ENCODE measurements around the gene SERTAD4. TPM values are rescaled to one million over a fixed set of nuclear protein-coding genes. Genes with fewer than 3 reads are reported as not detected.
A peak's percentile ranks its signal among the peaks of the same experiment; 100 is the strongest.
"Not testable (repeated sequence)": the region's sequence is repeated elsewhere in the genome, so short reads cannot be mapped to it uniquely, and the experiment has no call there.

SERTAD4 gene
- under 1 TPM in 2 of 7 donors, not detected in 5; 0.06 to 0.07 TPM for total RNA-seq
- under 1 TPM; 0.02 to 0.09 (median 0.06) TPM for polyA plus RNA-seq
- long read RNA-seq, donor 1: 0 reads
- long read RNA-seq, donor 2: 0 reads

GRCh38 chr1:210232511-210233215 lies at the start of gene SERTAD4:
TSS of gene SERTAD4 (plus strand) at chr1:210232796. CDS start at chr1:210237961, 5,165 bp downstream.
- H3K4me3 ChIP-seq: peak within 1 kb of the TSS; percentile 9 to 67 (median 36)
- TF ChIP-seq POLR2AphosphoS5 (IDR thresholded peaks at IDR 0.05): no peak
- no peak for TF ChIP-seq POLR2A (IDR thresholded peaks at IDR 0.05)
- no peak within 1 kb of the TSS for H3K27ac ChIP-seq
- H3K4me1 ChIP-seq: peaks cover 5 to 28% (median 22%) of the 10 kb centered on the region in 6 donors
- WGBS, 5 donors: 0 to 1% (median 1%) methylated on average over 17 to 81 of the region's 81 CpGs
- no peaks in the 10 kb centered on the region for H3K36me3 ChIP-seq
- DNase-seq: no peak
- intact Hi-C loops (cut with DNase I; ENCODE audit: low total_unique reads): no loop called here
- no peaks in the 10 kb centered on the region for H3K9me3 ChIP-seq
- peaks cover 3 to 98% (median 63%) of the 10 kb centered on the region in 7 donors for H3K27me3 ChIP-seq (replicated peaks in 1 of 7)

DNA sequence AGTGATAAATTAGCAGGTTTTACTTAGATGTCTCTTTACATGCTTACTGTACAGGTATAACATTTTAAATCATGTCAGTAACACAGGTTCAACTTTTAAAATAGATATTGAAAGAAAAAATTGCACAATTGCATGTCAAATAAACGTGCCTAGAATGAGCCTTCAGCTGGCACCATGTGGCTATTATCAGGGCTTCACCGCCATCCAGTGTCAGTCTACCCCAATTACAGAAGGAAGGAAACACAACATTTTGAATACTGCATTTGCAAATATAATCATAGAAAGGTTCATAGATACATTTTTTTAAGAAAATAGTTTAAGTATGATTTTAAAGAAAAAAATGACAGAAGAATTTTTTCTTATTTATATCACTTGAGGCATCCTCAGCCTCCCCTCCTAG lies 47.5 kb upstream of the SERTAD4 start:
- DNase-seq: no peak
- TF ChIP-seq, protein P1, sequence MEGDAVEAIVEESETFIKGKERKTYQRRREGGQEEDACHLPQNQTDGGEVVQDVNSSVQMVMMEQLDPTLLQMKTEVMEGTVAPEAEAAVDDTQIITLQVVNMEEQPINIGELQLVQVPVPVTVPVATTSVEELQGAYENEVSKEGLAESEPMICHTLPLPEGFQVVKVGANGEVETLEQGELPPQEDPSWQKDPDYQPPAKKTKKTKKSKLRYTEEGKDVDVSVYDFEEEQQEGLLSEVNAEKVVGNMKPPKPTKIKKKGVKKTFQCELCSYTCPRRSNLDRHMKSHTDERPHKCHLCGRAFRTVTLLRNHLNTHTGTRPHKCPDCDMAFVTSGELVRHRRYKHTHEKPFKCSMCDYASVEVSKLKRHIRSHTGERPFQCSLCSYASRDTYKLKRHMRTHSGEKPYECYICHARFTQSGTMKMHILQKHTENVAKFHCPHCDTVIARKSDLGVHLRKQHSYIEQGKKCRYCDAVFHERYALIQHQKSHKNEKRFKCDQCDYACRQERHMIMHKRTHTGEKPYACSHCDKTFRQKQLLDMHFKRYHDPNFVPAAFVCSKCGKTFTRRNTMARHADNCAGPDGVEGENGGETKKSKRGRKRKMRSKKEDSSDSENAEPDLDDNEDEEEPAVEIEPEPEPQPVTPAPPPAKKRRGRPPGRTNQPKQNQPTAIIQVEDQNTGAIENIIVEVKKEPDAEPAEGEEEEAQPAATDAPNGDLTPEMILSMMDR (IDR thresholded peaks at IDR 0.05 in 8 of 11, conservative IDR thresholded peaks at IDR 0.05 in 3 of 11): no peak
- no peak for TF ChIP-seq POLR2A (IDR thresholded peaks at IDR 0.05)
- no peak for TF ChIP-seq POLR2AphosphoS5 (IDR thresholded peaks at IDR 0.05)

GRCh38 chr1:210187849-210188606 lies 44.6 kb upstream of the SERTAD4 start:
- not testable (repeated sequence) for DNase-seq

More for the DNA sequence above, 47.5 kb upstream of the SERTAD4 start:
- intact Hi-C loops (cut with DNase I; ENCODE audit: low total_unique reads): no loop called here
- 58 to 70% (median 59%) methylated on average over 2 of the region's 2 CpGs for WGBS, 5 donors
- Histone ChIP-seq H3K4me1 (no peaks in the 10 kb centered on the region), H3K9me3 (no peaks in the 10 kb centered on the region), H3K36me3 (no peaks in the 10 kb centered on the region), H3K4me3 (no peak overlapping the region), H3K27ac (no peak overlapping the region), H3K27me3 (replicated peaks in 1 of 7) (peaks cover 0 to 4% (median 0%) of the 10 kb centered on the region in 7 donors)

DNA sequence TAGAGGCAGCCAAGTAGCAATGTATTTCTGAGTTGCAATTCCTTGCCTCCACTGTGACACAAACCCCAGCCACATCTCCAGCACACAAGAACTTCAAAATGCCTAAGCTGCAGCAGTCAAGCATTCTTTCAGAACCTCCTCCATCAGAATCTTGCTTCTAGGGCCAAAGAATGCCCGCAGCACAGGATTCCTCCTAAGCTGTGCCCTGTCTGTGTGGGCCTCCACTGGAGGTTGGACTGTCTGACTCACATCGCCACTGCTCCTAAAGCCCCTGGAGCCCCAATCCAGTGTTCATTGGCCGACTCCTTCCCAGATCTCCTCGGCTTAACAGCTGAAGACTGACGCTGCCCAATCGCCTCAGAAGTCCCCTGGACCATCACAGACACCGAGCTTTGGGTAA lies 43.2 kb upstream of the SERTAD4 start:
- Histone ChIP-seq H3K36me3 (no peaks in the 10 kb centered on the region), H3K27ac (no peak overlapping the region), H3K4me3 (no peak overlapping the region), H3K27me3 (replicated peaks in 1 of 7) (no peaks in the 10 kb centered on the region), H3K9me3 (peaks cover 0 to 27% (median 2%) of the 10 kb centered on the region in 8 donors), H3K4me1 (no peaks in the 10 kb centered on the region)
- no peak for DNase-seq
- intact Hi-C loops (cut with DNase I; ENCODE audit: low total_unique reads): no loop called here
- TF ChIP-seq POLR2AphosphoS5 (IDR thresholded peaks at IDR 0.05): no peak
- TF ChIP-seq POLR2A (IDR thresholded peaks at IDR 0.05): no peak
- TF ChIP-seq, protein P1 (IDR thresholded peaks at IDR 0.05 in 8 of 11, conservative IDR thresholded peaks at IDR 0.05 in 3 of 11): no peak
- WGBS, 5 donors: 83 to 95% (median 87%) methylated on average over 7 of the region's 7 CpGs

More at GRCh38 chr1:210187849-210188606, 44.6 kb upstream of the SERTAD4 start:
- H3K4me3 ChIP-seq; H3K27ac ChIP-seq; H3K36me3 ChIP-seq; intact Hi-C loops (cut with DNase I; ENCODE audit: low total_unique reads); H3K4me1 ChIP-seq; H3K27me3 ChIP-seq (replicated peaks in 1 of 7): not testable (repeated sequence)
- WGBS, 5 donors: 89 to 96% (median 92%) methylated on average over 18 of the region's 18 CpGs
- peaks cover 0 to 14% (median 1%) of the 10 kb centered on the region in 8 donors for H3K9me3 ChIP-seq

Measured in spleen (tissue), 13 donors.